Gastrocnemius medialis (tissue), 4 donors: ENCODE results near the gene PDE3B.

Experiments used
- POLR2A ChIP-seq, 2 donors: fragments of 450-650 bp; IDR thresholded peaks; one replicate each; pipeline ENCODE4 v1.6.1; 2017; ENCODE audit warnings: antibody characterized with exemption in 2 of 2, mild to moderate bottlenecking in 2 of 2, moderate library complexity in 2 of 2
- TF ChIP-seq, protein P1 (sequence below), 5 experiments: fragments of 450-650 bp in 3 of 5; fragments of 200-600 bp in 2 of 5; sonication (generic) in 2 of 5; IDR thresholded peaks in 4 of 5; conservative IDR thresholded peaks in 1 of 5; 1 replicate in 4 of 5; 2 replicates in 1 of 5; pipeline ENCODE4 v1.5.1; 2016 to 2019; ENCODE audit warnings: antibody characterized with exemption in 5 of 5, mild to moderate bottlenecking in 3 of 5, moderate library complexity in 3 of 5

GRCh38 chr11:14618060-14618459 lies 25.5 kb upstream of the PDE3B start:
- TF ChIP-seq, protein P1, sequence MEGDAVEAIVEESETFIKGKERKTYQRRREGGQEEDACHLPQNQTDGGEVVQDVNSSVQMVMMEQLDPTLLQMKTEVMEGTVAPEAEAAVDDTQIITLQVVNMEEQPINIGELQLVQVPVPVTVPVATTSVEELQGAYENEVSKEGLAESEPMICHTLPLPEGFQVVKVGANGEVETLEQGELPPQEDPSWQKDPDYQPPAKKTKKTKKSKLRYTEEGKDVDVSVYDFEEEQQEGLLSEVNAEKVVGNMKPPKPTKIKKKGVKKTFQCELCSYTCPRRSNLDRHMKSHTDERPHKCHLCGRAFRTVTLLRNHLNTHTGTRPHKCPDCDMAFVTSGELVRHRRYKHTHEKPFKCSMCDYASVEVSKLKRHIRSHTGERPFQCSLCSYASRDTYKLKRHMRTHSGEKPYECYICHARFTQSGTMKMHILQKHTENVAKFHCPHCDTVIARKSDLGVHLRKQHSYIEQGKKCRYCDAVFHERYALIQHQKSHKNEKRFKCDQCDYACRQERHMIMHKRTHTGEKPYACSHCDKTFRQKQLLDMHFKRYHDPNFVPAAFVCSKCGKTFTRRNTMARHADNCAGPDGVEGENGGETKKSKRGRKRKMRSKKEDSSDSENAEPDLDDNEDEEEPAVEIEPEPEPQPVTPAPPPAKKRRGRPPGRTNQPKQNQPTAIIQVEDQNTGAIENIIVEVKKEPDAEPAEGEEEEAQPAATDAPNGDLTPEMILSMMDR (IDR thresholded peaks at IDR 0.05 in 4 of 5, conservative IDR thresholded peaks at IDR 0.05 in 1 of 5), result no peak
- TF ChIP-seq POLR2A (IDR thresholded peaks at IDR 0.05), result no peak
